Activated T-helper 1 cell treated with anti-CD3 and anti-CD28 coated beads, Interleukin-12 subunit alpha, Interleukin-12 subunit beta, Interleukin-2, Interleukin-4 antibody, amounts not matched to agents 30 ng/mL and 10 ng/mL and 1 ng/mL, durations not matched to agents 14 hours and 24 hours and 36 hours (primary cell): ENCODE data around the gene NME7. TPM values are rescaled to one million over a fixed set of nuclear protein-coding genes. Genes with fewer than 3 reads are reported as not detected.
A peak's percentile ranks its signal among the peaks of the same experiment; 100 is the strongest.

Experiments
- DNase-seq: peaks from one replicate; pipeline ENCODE4 v3.0.0; 2021; ENCODE audit warnings: low spot score
- H3K27ac Mint-ChIP-seq: one replicate; pipeline ENCODE4 v1.8.0; 2021; ENCODE audit warnings: mild to moderate bottlenecking, mixed read lengths
- H3K27me3 Mint-ChIP-seq: one replicate; pipeline ENCODE4 v1.8.0; 2022; ENCODE audit warnings: mild to moderate bottlenecking, moderate library complexity, mixed read lengths; ENCODE audit not compliant: insufficient read depth
- H3K36me3 Mint-ChIP-seq: one replicate; pipeline ENCODE4 v1.8.0; 2021; ENCODE audit warnings: low read depth, mixed read lengths
- H3K4me1 Mint-ChIP-seq: one replicate; pipeline ENCODE4 v1.8.0; 2021; ENCODE audit warnings: low read depth, mixed read lengths
- H3K4me3 Mint-ChIP-seq: one replicate; pipeline ENCODE4 v1.8.0; 2021; ENCODE audit warnings: mild to moderate bottlenecking, moderate library complexity, mixed read lengths
- H3K9me3 Mint-ChIP-seq: one replicate; pipeline ENCODE4 v1.8.0; 2021; ENCODE audit warnings: mixed read lengths
- intact Hi-C: fragments of 100-400 bp; cut with micrococcal nuclease; formaldehyde crosslinking; loops from one replicate; pipeline ENCODE4 v1.15.1; 2024
- total RNA-seq: library from RNA; stranded (reverse); gene quantifications from 2 replicates; pipeline ENCODE4 v1.2.3, GENCODE V29; 2022

The NME7 gene
- total RNA-seq, 1 donor from 2014 or later = 13.9 TPM

DNA sequence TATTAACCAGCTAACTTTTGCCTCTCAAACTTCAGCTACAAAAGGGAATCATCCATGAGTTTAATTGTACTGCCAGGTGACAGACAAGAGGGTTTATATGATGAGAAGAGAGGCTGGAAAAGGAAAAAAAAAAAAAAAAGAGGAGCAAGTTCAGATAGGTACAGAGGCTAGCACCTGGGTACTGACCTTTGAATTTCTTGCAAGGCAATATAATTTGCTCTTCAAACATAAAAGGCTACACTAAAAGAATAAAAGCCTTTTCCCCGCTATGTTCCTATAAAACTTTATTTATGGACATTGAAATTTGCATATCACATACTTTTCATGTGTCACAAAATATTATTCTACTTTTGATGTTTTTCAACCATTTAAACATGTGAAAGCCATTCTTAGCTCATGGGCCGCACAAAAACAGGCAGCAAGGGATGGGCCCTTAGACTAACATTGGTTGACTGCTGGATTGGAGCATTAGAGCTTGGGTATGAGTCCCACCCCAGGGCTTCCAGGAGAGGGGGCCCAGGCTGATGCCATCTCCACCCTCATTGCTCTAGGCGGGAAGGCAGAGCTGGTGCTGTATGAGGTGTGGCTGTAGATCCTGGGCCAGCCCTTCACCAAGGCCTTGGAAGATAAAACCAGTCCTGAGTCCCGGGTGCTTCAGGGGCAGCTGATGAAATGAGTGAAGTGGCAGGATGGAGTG, 216.8 kb downstream of the NME7 start:
- Mint-ChIP-seq H3K4me1 (no peaks in the 10 kb centered on the region), H3K27me3 (peaks cover 3% of the 10 kb centered on the region), H3K9me3 (no peaks in the 10 kb centered on the region), H3K27ac (no peak overlapping the region), H3K4me3 (no peak overlapping the region), H3K36me3 (no peaks in the 10 kb centered on the region)
- DNase-seq = no peak
- intact Hi-C loops = no loop called here

DNA sequence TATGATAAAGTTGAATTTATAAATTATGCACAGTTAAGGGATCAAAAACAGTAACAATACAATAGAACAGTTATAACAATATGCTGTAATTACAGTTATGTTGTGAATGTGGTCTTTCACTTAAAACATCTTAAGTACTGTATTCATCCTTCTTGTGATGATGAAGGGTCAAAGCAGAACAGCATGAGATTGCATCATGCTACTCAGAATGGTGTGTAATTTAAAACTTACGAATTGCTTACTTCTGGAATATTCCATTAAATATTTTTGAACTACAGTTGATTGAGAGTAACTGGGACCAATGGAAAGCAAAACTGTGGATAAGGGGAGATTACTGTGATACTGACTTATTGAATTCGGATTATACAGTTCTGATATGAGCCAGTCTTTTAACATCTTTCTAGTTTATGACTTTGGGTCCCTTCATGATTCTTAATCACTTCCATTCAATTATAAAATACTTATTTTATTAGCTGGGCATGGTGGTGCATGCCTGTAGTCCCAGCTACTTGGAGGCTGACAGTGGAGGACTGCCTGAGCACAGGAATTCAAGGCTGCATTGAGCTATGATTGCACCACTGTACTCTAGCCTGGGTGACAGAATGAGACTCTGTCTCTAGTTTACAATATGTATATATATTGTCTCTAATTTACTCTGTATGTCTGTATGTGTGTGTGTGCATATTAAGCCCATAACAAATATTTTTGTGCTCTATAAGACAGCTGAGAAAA, 217.9 kb downstream of the NME7 start:
- no peak overlapping the region for H3K4me3 Mint-ChIP-seq
- H3K27me3 Mint-ChIP-seq = peaks cover 8% of the 10 kb centered on the region
- H3K4me1 Mint-ChIP-seq = no peaks in the 10 kb centered on the region
- intact Hi-C loops = no loop called here
- no peaks in the 10 kb centered on the region for H3K9me3 Mint-ChIP-seq
- H3K27ac Mint-ChIP-seq = no peak overlapping the region
- DNase-seq = no peak
- H3K36me3 Mint-ChIP-seq = no peaks in the 10 kb centered on the region

DNA sequence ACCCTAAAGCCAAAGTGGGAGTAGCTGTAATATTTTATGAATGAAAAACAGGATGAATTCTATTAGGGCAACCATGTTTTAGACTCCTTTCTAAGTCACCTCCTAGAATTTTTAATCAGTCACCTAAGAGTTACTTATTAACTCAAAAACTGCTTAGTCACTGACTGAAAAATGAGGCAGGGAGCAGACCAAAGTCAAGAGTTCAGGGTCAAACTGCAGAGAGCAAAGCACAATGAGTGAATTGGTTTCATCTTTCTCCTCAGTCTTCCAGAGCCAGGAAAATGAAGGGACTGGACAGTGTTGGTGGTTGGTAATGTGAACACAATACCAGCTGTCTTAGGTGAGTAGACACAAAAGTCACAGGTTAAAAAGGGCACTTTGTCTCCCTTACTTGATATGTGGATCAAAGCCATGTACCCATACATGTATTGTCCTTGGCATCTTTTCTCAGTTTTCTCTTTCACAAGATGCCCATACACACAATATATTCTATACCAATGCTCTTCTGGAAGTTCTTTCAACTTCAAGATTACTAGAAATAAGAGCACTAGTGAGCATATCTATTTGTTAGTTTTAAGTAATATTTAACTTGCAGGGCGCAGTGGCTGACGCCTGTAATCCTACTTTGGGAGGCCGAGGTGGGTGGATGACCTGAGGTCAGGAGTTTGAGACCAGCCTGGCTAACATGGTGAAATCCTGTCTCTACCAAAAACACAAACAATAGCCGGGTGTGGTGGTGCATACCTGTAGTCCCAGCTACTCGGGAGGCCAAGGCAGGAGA, 218.9 kb downstream of the NME7 start:
- Mint-ChIP-seq H3K27ac (no peak overlapping the region), H3K4me1 (no peaks in the 10 kb centered on the region), H3K9me3 (no peaks in the 10 kb centered on the region), H3K36me3 (no peaks in the 10 kb centered on the region), H3K27me3 (peaks cover 8% of the 10 kb centered on the region), H3K4me3 (no peak overlapping the region)
- intact Hi-C loops = no loop called here
- DNase-seq = no peak

DNA sequence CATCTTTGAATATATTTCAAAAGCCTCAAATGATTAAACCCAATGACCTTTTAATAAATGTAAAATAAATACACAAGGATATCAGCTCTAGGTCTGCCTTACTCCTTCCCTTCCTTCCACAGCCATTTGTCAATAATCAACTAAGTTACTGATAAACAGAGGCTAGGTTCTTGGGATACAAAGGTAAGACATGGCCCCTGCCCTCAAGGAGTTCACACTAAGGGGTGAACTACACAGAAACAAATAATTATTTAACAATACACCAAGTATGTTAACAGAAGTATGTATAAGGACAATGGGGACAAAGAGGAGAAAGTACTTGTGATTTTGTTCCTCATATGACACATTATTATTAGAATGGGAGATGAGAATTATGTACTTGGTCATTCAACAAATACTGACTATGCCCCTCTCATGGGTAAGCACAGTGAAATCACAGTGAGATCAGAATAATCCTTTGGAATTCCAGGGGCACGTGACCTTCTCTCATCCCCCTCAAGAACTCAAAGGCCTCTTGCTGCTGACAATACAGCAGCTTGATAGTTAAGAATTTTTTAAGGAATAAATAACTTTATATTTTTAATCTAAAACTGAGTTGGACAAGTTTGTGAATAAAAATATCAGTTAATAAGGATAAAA, 220.9 kb downstream of the NME7 start:
- no peak for DNase-seq
- H3K4me3 Mint-ChIP-seq = no peak overlapping the region
- H3K36me3 Mint-ChIP-seq = no peaks in the 10 kb centered on the region
- peaks cover 5% of the 10 kb centered on the region for H3K27me3 Mint-ChIP-seq
- H3K27ac Mint-ChIP-seq = no peak overlapping the region
- H3K4me1 Mint-ChIP-seq = no peaks in the 10 kb centered on the region
- no peaks in the 10 kb centered on the region for H3K9me3 Mint-ChIP-seq
- intact Hi-C loops = no loop called here

DNA sequence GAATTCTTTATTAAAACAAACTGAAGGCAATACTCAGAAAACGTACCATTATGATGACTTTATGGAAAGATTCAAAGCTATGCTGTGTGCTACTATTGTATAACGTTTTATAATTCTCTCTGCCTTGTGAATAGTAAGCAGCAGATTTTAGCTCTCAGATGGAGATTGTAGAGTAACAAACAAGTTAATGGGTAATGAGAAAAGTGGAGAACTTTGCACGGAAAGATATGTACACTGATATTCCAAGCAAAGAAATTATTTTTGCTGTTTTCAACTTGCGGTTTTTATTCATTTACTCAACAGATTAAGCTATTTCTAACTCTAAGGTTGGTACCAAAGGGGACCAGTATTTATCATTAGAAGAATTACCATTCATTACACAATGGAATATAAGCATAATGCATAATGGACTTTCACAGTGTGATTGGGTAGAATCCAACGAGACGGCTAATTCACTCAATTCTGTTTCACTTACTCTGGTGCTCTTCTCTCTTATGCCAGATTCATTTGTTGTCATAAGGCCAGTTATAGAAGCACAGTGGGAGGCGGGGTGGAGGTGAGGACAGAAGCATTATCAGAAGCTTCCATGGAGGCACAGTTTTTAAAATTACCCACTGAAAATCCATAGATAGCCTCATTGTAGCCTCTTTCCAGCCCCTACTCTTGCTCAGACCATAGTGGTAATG, 222.5 kb downstream of the NME7 start:
- Mint-ChIP-seq H3K27ac (no peak overlapping the region), H3K9me3 (no peaks in the 10 kb centered on the region), H3K4me1 (peaks cover 6% of the 10 kb centered on the region), H3K27me3 (peaks cover 5% of the 10 kb centered on the region), H3K36me3 (peaks cover 2% of the 10 kb centered on the region), H3K4me3 (no peak overlapping the region)
- DNase-seq = no peak
- intact Hi-C loops = no loop called here

DNA sequence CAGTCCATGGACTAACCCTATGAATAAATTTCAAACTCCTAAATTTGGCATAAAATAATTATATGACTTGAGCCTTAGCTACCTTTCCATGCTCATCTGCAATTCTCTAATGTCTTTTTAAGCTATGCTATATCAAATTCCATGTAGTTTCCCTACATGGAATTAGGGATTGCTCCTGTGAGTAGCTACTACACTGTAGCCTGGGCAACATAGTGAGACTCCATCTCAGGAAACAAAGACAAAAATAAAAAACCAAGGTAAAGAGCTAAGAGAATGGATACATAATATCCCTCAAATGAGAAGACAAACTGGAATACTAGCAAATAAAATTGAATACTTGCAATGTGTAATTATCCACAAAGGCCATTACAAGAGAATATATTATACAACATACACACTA, 223.6 kb downstream of the NME7 start:
- intact Hi-C loops = no loop called here
- H3K36me3 Mint-ChIP-seq = peaks cover 2% of the 10 kb centered on the region
- no peak for DNase-seq

DNA sequence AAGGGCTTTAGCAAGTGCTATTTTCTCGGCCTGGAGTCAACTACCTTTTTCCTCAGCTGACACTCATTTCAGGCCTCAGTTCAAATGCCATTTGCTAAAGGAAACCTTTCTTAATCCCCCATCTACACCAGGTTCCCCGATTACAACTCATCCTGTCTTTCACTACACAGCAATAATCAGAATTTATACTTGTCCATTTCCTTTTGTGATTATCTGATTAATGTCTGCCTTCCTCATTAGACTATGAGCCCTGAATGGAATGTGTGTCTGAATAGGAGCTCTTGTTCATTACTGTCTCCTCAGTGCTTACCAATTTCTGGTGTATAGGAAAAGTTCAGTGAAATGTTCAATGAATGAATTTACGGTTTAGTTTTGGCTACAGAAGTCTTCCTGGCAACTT, 224.3 kb downstream of the NME7 start:
- Mint-ChIP-seq H3K4me1 (peaks cover 20% of the 10 kb centered on the region), H3K9me3 (no peaks in the 10 kb centered on the region), H3K36me3 (peaks cover 6% of the 10 kb centered on the region), H3K4me3 (no peak overlapping the region), H3K27me3 (peaks cover 5% of the 10 kb centered on the region), H3K27ac (no peak overlapping the region)
- DNase-seq = no peak
- intact Hi-C loops = no loop called here

More for the DNA sequence above, 223.6 kb downstream of the NME7 start:
- Mint-ChIP-seq H3K4me3 (no peak overlapping the region), H3K4me1 (peaks cover 14% of the 10 kb centered on the region), H3K27ac (no peak overlapping the region), H3K9me3 (no peaks in the 10 kb centered on the region), H3K27me3 (peaks cover 5% of the 10 kb centered on the region)

DNA sequence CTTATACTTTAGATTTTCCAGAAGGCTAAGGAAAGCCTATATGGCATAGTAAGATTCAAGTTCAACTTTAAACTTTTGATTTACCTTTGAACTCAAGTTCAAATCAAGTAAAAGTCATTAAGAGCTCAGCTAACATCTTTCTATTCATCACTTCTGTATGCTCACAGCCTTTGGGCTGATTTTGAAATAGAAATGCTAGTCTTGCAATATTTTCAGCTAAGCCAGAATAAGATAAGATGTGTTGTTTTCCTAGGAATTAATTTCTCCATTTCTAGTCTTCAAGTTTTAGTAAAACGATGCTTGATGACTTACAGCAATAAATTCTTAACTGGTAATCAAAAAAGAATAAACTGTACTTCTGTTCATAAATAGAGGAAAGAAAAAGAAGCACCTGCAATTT, 225.5 kb downstream of the NME7 start:
- intact Hi-C loops = no loop called here
- Mint-ChIP-seq H3K36me3 (peaks cover 6% of the 10 kb centered on the region), H3K9me3 (no peaks in the 10 kb centered on the region), H3K4me1 (peaks cover 20% of the 10 kb centered on the region), H3K27me3 (peaks cover 5% of the 10 kb centered on the region), H3K27ac (no peak overlapping the region), H3K4me3 (no peak overlapping the region)
- DNase-seq = no peak

DNA sequence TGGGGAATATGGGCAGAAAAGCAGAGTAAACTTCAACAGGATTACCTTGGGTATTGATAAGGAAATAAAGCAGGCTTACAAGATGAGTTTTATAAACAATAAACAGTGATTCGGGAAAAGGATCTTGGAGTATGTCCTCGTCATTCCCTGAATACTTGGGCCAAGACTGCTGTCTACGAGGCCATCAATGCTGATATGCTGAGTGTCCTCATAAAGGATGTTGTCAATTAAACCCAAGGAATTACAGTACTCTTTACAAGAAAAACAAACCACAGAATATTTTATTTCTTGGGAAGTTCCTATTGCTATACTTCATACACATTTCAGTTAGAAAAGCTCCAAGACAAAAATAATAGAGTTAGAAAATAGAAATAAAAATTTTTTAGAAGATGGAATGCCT, 226.2 kb downstream of the NME7 start:
- Mint-ChIP-seq H3K9me3 (no peaks in the 10 kb centered on the region), H3K4me3 (no peak overlapping the region), H3K27ac (no peak overlapping the region), H3K27me3 (peaks cover 5% of the 10 kb centered on the region), H3K4me1 (peaks cover 20% of the 10 kb centered on the region), H3K36me3 (peaks cover 6% of the 10 kb centered on the region)
- intact Hi-C loops = no loop called here
- DNase-seq = no peak

DNA sequence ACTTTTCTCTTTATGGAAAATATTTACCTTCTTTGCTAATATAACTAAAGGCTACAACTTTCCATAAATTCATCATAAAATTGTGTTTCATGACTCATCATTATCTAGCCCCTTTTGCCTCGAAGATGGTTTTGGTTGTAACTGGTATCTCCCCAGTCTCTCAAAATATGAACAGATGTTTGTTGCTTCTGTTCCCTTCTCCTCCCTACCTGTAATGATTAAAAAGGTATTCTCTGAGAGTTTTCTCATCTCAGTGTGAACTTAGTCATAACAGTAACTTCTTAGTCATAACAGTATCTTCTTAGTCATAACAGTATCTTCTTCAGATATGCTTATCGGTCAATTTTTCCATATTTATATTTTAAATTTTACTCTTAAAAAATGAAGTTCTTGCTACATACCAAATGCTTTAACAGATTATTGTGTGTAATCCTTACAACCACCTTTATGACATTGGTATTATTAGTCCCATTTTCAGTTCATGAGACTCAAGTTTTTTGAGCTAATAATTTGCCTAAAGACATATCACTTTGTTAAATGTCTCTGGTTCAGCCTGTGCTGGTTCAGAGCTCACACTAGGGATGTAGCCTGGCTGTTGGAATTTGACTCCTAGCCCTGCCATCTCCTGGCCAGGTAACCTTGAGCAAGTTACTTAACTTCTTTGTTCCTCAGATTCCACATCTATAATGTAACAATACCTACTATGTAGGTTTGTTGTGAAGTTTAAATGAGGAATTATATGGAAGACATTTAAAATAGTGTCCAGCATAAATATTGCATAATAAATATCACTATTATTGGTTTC, 228.5 kb downstream of the NME7 start:
- peaks cover 6% of the 10 kb centered on the region for H3K36me3 Mint-ChIP-seq
- no peak for DNase-seq
- no peak overlapping the region for H3K4me3 Mint-ChIP-seq
- H3K4me1 Mint-ChIP-seq = peaks cover 20% of the 10 kb centered on the region
- intact Hi-C loops = loop anchor here (1.0 to 10.0 kb wide), 10 partner anchors 24 to 902 kb away; partner anchors contain the start of genes ATP1B1 and BLZF1
- H3K9me3 Mint-ChIP-seq = no peaks in the 10 kb centered on the region
- peaks cover 4% of the 10 kb centered on the region for H3K27me3 Mint-ChIP-seq
- peak overlapping the region; percentile 80 for H3K27ac Mint-ChIP-seq

DNA sequence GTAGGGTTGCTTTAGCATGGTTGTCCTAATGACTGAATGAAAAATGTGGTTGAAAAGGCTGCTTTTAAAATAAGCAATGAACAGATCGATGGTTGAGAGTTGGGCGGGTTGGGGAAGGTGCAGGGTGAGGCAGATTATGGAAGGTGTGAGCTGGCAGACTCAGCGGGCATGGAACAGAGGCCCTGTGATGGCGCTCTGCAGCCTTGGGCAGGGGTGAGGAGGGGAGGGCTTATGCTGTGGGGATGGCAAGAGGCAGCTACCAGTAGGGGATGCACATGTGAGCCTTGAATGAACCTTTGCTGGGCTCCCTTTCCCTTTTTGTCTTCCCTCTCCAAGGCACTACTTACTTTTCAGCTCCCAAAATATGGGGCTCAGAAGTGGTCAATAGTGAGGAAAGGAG, 230.2 kb downstream of the NME7 start:
- intact Hi-C loops = loop anchor here (5.0 to 10.0 kb wide), 2 partner anchors 533 to 900 kb away; no protein-coding TSS in a partner anchor
- Mint-ChIP-seq H3K9me3 (no peaks in the 10 kb centered on the region), H3K4me1 (peaks cover 20% of the 10 kb centered on the region), H3K27me3 (peaks cover 4% of the 10 kb centered on the region), H3K4me3 (no peak overlapping the region), H3K36me3 (peaks cover 9% of the 10 kb centered on the region), H3K27ac (no peak overlapping the region)
- no peak for DNase-seq
